IMR-90 (cell line): ENCODE results near the gene MROH2A. TPM values are rescaled to one million over a fixed set of nuclear protein-coding genes. Genes with fewer than 3 reads are reported as not detected.

Source experiments
- ATAC-seq: fragments of 200-7000 bp; cut with Tn5 transposase; 2 replicates; pipeline ENCODE4 v1.9.1; 2020; ENCODE audit warnings: low read depth, mild to moderate bottlenecking, moderate library complexity
- BruUV-seq: library from RNA; stranded (reverse); fragments of 400-500 nt; replicated peaks from 2 replicates; lab custom pipeline; 2021; lab: Mats Ljungman, UMichigan
- CTCF ChIA-PET: fragments of 300-600 bp; formaldehyde crosslinking; extraction: SDS; loops from one replicate; lab custom pipeline; 2021; ENCODE audit warnings: antibody characterized with exemption; lab: Yijun Ruan, JAX
- POLR2A ChIA-PET: fragments of 300-600 bp; sonication (Branson Sonifier 250); formaldehyde crosslinking; loops from one replicate; lab custom pipeline; 2022; ENCODE audit warnings: antibody characterized with exemption; ENCODE audit not compliant: unreplicated experiment; lab: Charles Lee
- DNase-seq: peaks from one replicate; pipeline ENCODE4 v3.0.0; 2013
- H2AFZ ChIP-seq: replicated peaks from 2 replicates; pipeline ENCODE3; 2013; ENCODE audit warnings: low read length, mild to moderate bottlenecking; ENCODE audit not compliant: poor library complexity
- H2AK5ac ChIP-seq: 2 replicates; pipeline ENCODE4 v1.6.1; 2013; ENCODE audit warnings: low read depth, low read length, inconsistent platforms
- H2AK9ac ChIP-seq: replicated peaks from 2 replicates; pipeline ENCODE3; 2013; ENCODE audit warnings: mild to moderate bottlenecking, low read depth, low read length, moderate library complexity; ENCODE audit not compliant: poor library complexity
- H2BK120ac ChIP-seq: 2 replicates; pipeline ENCODE4 v1.6.1; 2013; ENCODE audit warnings: low read depth, low read length, inconsistent platforms
- H2BK15ac ChIP-seq: 3 replicates; pipeline ENCODE4 v1.6.1; 2013; ENCODE audit warnings: low read depth, low read length, inconsistent platforms
- H2BK20ac ChIP-seq: 2 replicates; pipeline ENCODE4 v1.6.1; 2013; ENCODE audit warnings: low read depth, mild to moderate bottlenecking, inconsistent platforms, low read length, moderate library complexity
- H2BK5ac ChIP-seq: 2 replicates; pipeline ENCODE4 v1.6.1; 2013; ENCODE audit warnings: mild to moderate bottlenecking, low read depth, low read length, inconsistent platforms; ENCODE audit not compliant: poor library complexity, severe bottlenecking
- H3K14ac ChIP-seq: replicated peaks from 2 replicates; pipeline ENCODE4 v1.6.1; 2013; ENCODE audit warnings: low read depth, low read length, inconsistent platforms
- H3K18ac ChIP-seq: 2 replicates; pipeline ENCODE4 v1.6.1; 2013; ENCODE audit warnings: low read depth, low read length, control low read depth
- H3K23ac ChIP-seq: 2 replicates; pipeline ENCODE4 v1.6.1; 2013; ENCODE audit warnings: low read depth, low read length, inconsistent platforms
- H3K27ac ChIP-seq: 2 replicates; pipeline ENCODE4 v1.5.1; 2013; ENCODE audit warnings: mild to moderate bottlenecking, control low read depth, low read length; ENCODE audit not compliant: insufficient read depth
- H3K27me3 ChIP-seq: 2 replicates; pipeline ENCODE4 v1.6.1; 2013; ENCODE audit warnings: low read length; ENCODE audit not compliant: control insufficient read depth, insufficient read depth
- H3K36me3 ChIP-seq: 2 replicates; pipeline ENCODE4 v1.6.1; 2013; ENCODE audit warnings: low read length, mixed read lengths; ENCODE audit not compliant: control insufficient read depth, insufficient read depth
- H3K4ac ChIP-seq: 2 replicates; pipeline ENCODE4 v1.6.1; 2013; ENCODE audit warnings: low read depth, low read length, inconsistent platforms
- H3K4me1 ChIP-seq: 2 replicates; pipeline ENCODE4 v1.6.1; 2013; ENCODE audit warnings: low read length, mixed read lengths; ENCODE audit not compliant: control insufficient read depth, insufficient read depth
- H3K4me2 ChIP-seq: 2 replicates; pipeline ENCODE4 v1.6.1; 2013; ENCODE audit warnings: low read depth, mild to moderate bottlenecking, control low read depth, low read length, moderate library complexity
- H3K4me3 ChIP-seq: 2 replicates; pipeline ENCODE4 v1.5.1; 2013; ENCODE audit warnings: low read depth, mild to moderate bottlenecking, control low read depth, low read length, moderate library complexity; ENCODE audit not compliant: insufficient read depth
- H3K56ac ChIP-seq: 2 replicates; pipeline ENCODE4 v1.6.1; 2013; ENCODE audit warnings: low read length, inconsistent platforms; ENCODE audit not compliant: insufficient read depth; ENCODE audit errors: extremely low read depth
- H3K79me1 ChIP-seq, 2 experiments: 2 replicates each; pipeline ENCODE4 v1.6.1; 2013; ENCODE audit warnings: low read length in 2 of 2, inconsistent platforms in 1 of 2, low read depth in 1 of 2
- H3K9ac ChIP-seq: 2 replicates; pipeline ENCODE4 v1.6.1; 2013; ENCODE audit warnings: low read depth, low read length, control low read depth
- H3K9me1 ChIP-seq: 2 replicates; pipeline ENCODE4 v1.6.1; 2013; ENCODE audit warnings: low read length, inconsistent platforms; ENCODE audit not compliant: insufficient read depth
- H3K9me3 ChIP-seq: 2 replicates; pipeline ENCODE4 v1.6.1; 2013; ENCODE audit warnings: low read length; ENCODE audit not compliant: control insufficient read depth, insufficient read depth
- H4K20me1 ChIP-seq: 2 replicates; pipeline ENCODE4 v1.6.1; 2013; ENCODE audit warnings: low read length, inconsistent platforms; ENCODE audit not compliant: insufficient read depth
- H4K5ac ChIP-seq: 2 replicates; pipeline ENCODE4 v1.6.1; 2013; ENCODE audit warnings: mild to moderate bottlenecking, low read depth, low read length, control low read depth
- H4K8ac ChIP-seq, 2 experiments: 2 replicates each; pipeline ENCODE4 v1.6.1; 2013; ENCODE audit warnings: low read depth in 2 of 2, low read length in 2 of 2, control low read depth in 1 of 2, inconsistent platforms in 1 of 2
- H4K91ac ChIP-seq: 2 replicates; pipeline ENCODE4 v1.6.1; 2013; ENCODE audit warnings: low read depth, low read length, inconsistent platforms; ENCODE audit not compliant: insufficient read depth
- POLR2A ChIP-seq: IDR thresholded peaks from 2 replicates; pipeline ENCODE4 v1.6.1; 2012; ENCODE audit warnings: mild to moderate bottlenecking, low read depth, low read length
- RCOR1 ChIP-seq: IDR thresholded peaks from 2 replicates; pipeline ENCODE4 v1.6.1; 2012; ENCODE audit warnings: mild to moderate bottlenecking, low read length, improper control_type of control experiment; ENCODE audit not compliant: insufficient replicate concordance
- WGBS, 2 experiments: methylation state at CpG; one replicate each; pipeline versions ENCODE4 v1.1.5 to v1.1.7; 2013; ENCODE audit warnings: missing lambda C conversion rate in 2 of 2; ENCODE audit not compliant: insufficient read length in 1 of 2; ENCODE audit errors: extremely low coverage in 2 of 2; 5-methylcytosine and 5-hydroxymethylcytosine counted together
- dilution Hi-C: fragments of 300-500 bp; cut with HindIII; formaldehyde crosslinking; loops from one replicate; pipeline ENCODE4 v1.14.3; 2018; ENCODE audit warnings: low sequenced_read_pairs; ENCODE audit not compliant: unreplicated experiment
- in situ Hi-C: fragments of 300-500 bp; cut with MboI; formaldehyde crosslinking; loops from 3 replicates; pipeline ENCODE4 v1.14.3; 2019; ENCODE audit warnings: low sequenced_read_pairs, inconsistent platforms, mixed read lengths
- intact Hi-C: fragments of 100-400 bp; cut with micrococcal nuclease; formaldehyde crosslinking; loops from 2 replicates; pipeline ENCODE4 v1.10.0; 2022
- polyA plus RNA-seq, 3 experiments: library from polyadenylated mRNA; depleted of rRNA; stranded (reverse); fragments of >200 nt; gene quantifications; 2 replicates each; pipeline ENCODE4 v1.2.3, GENCODE V29; 2012; ENCODE audit warnings: low replicate concordance in 1 of 3
- total RNA-seq: library from RNA; depleted of rRNA; stranded (reverse); fragments of >200 nt; gene quantifications from 2 replicates; pipeline ENCODE4 v1.2.3, GENCODE V29; 2012
- TF ChIP-seq, protein P1 (sequence below): fragments of 150-350 bp; IDR thresholded peaks from 2 replicates; pipeline ENCODE4 v1.6.1; 2017; ENCODE audit warnings: mild to moderate bottlenecking, antibody characterized with exemption, low read length, low read depth

Gene MROH2A
- total and polyA plus RNA-seq, 2 of the 4 experiments (the other 2 are of a cell fraction) = not detected

DNA sequence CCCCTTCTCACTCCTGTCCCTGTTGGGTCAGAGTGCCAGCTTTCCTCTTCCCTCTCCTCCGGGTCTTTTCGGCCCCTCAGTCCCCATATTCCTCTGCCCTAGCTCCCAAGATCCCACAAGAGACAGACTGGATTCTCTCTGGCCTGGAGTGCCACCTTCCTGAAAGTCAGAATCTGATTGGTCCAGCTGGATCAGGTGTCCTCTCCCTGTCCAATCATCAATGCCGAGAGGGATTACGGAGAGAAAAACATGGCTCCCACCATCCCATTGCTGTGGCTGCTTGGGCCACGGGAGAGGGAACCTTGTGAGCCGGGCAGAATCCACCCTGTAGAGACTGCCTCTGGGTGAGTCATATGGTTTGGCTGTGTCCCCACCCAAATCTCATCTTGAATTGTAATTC lies 2.7 kb upstream of the MROH2A start:
- CTCF ChIA-PET = no interaction called here
- in situ Hi-C loops (no loop called here), dilution Hi-C loops (no loop called here), intact Hi-C loops (no loop called here)
- Histone ChIP-seq H3K9me3 (peaks cover 3% of the 10 kb centered on the region; the same call in 1 of the 2 replicates), H2BK20ac (no peak overlapping the region), H3K4ac (no peak overlapping the region), H3K4me1 (no peaks in the 10 kb centered on the region), H4K91ac (no peak overlapping the region), H3K18ac (no peak overlapping the region), H2AK5ac (no peak overlapping the region), H3K79me1 (no peaks in the 10 kb centered on the region), H3K36me3 (no peaks in the 10 kb centered on the region), H3K9ac (no peak overlapping the region), H4K5ac (no peak overlapping the region), H2AK9ac (no peak overlapping the region), H2BK5ac (no peak overlapping the region), H3K27me3 (no peaks in the 10 kb centered on the region), H2BK15ac (no peak overlapping the region), H2AFZ (no peak overlapping the region), H3K56ac (no peak overlapping the region), H3K23ac (no peak overlapping the region), H3K4me3 (no peak overlapping the region), H4K8ac (no peak overlapping the region), H2BK120ac (no peak overlapping the region), H3K27ac (no peak overlapping the region), H4K20me1 (no peaks in the 10 kb centered on the region), H3K9me1 (no peaks in the 10 kb centered on the region), H3K14ac (no peak overlapping the region), H3K4me2 (no peak overlapping the region)
- no CpG with 5 or more reads among the region's 6 CpGs for WGBS, 2 experiments
- no TSS peak for BruUV-seq
- TF ChIP-seq RCOR1 (no peak), POLR2A (no peak)
- TF ChIP-seq, protein P1, sequence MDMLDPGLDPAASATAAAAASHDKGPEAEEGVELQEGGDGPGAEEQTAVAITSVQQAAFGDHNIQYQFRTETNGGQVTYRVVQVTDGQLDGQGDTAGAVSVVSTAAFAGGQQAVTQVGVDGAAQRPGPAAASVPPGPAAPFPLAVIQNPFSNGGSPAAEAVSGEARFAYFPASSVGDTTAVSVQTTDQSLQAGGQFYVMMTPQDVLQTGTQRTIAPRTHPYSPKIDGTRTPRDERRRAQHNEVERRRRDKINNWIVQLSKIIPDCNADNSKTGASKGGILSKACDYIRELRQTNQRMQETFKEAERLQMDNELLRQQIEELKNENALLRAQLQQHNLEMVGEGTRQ = peak; percentile 14; the same call in 1 of the 2 replicates
- POLR2A ChIA-PET = no interaction called here
- ATAC-seq = no peak
- DNase-seq = no peak
